DND-41 (cell line): ENCODE measurements around the gene NBPF14.
"Not testable (repeated sequence)": the region's sequence is repeated elsewhere in the genome, so short reads cannot be mapped to it uniquely, and the experiment has no call there.

Source experiments
- CTCF ChIP-seq: IDR thresholded peaks from 2 replicates; pipeline ENCODE4 v1.5.1; 2012; ENCODE audit warnings: borderline replicate concordance, low read length, moderate library complexity, mild to moderate bottlenecking; ENCODE audit not compliant: poor library complexity, severe bottlenecking; ENCODE audit errors: extremely low read depth
- EZH2 ChIP-seq: IDR thresholded peaks from 3 replicates; pipeline ENCODE4 v1.6.1; 2012; ENCODE audit warnings: borderline replicate concordance, low read depth, mild to moderate bottlenecking, moderate library complexity, low read length, inconsistent platforms; ENCODE audit not compliant: severe bottlenecking

GRCh38 chr1:148618216-148618615 lies 22.4 kb upstream of the NBPF14 start:
- TF ChIP-seq EZH2, CTCF: not testable (repeated sequence)
